ENCODE results near the gene PSG5. TPM values are rescaled to one million over a fixed set of nuclear protein-coding genes. Genes with fewer than 3 reads are reported as not detected.
"Not testable (repeated sequence)": the region's sequence is repeated elsewhere in the genome, so short reads cannot be mapped to it uniquely, and the experiment has no call there.

PSG5 gene
- 0.09 TPM in 1 of 2 replicates, not detected in the other for total RNA-seq

- DNase-seq = not testable (repeated sequence)
These were observed at the start of gene PSG5 for GRCh38 chr19:43186311-43186935. PSG5 (minus strand) TSS chr19:43186536; CDS start chr19:43186405, 131 bp downstream.

GRCh38 chr19:43235686-43236085 is 49.4 kb upstream of the PSG5 start:
- peak; percentile 19 for DNase-seq

GRCh38 chr19:43229315-43229714 is 43.0 kb upstream of the PSG5 start:
- DNase-seq = peak; percentile 41

- DNase-seq = peak; percentile 9
These were observed 42.4 kb upstream of the PSG5 start for GRCh38 chr19:43228730-43229129.

- not testable (repeated sequence) for DNase-seq
These were observed 40.6 kb upstream of the PSG5 start for GRCh38 chr19:43226986-43227385.

- no peak for DNase-seq
These were observed 38.5 kb upstream of the PSG5 start for GRCh38 chr19:43224855-43225253.

GRCh38 chr19:43224201-43224854 is 38.0 kb upstream of the PSG5 start:
- DNase-seq = peak; percentile 30

- not testable (repeated sequence) for DNase-seq
These were observed 35.6 kb upstream of the PSG5 start for GRCh38 chr19:43221891-43222290.

- DNase-seq = not testable (repeated sequence)
These were observed 32.8 kb upstream of the PSG5 start for GRCh38 chr19:43219136-43219535.

- not testable (repeated sequence) for DNase-seq
These were observed 29.5 kb upstream of the PSG5 start for GRCh38 chr19:43215881-43216280.

- no peak for DNase-seq
These were observed 21.7 kb upstream of the PSG5 start for GRCh38 chr19:43207991-43208390.

GRCh38 chr19:43207174-43207573 is 20.8 kb upstream of the PSG5 start:
- DNase-seq = peak; percentile 73

GRCh38 chr19:43205471-43206105 is 19.3 kb upstream of the PSG5 start, which contains the start of gene PSG4:
PSG4 (minus strand) TSS chr19:43205638; CDS start chr19:43205536, 102 bp downstream.
- DNase-seq = peak; percentile 52

GRCh38 chr19:43203611-43204010 is 17.3 kb upstream of the PSG5 start:
- DNase-seq = not testable (repeated sequence)

- DNase-seq = not testable (repeated sequence)
These were observed 15.6 kb upstream of the PSG5 start for GRCh38 chr19:43201891-43202290.

GRCh38 chr19:43201337-43201801 is 15.0 kb upstream of the PSG5 start:
- peak; percentile 61 for DNase-seq

- peak; percentile 45 for DNase-seq
These were observed 12.5 kb upstream of the PSG5 start for GRCh38 chr19:43198686-43199419.

GRCh38 chr19:43197666-43198397 is 11.5 kb upstream of the PSG5 start:
- DNase-seq = not testable (repeated sequence)

- DNase-seq = not testable (repeated sequence)
These were observed 8.1 kb upstream of the PSG5 start for GRCh38 chr19:43194397-43194796.

- DNase-seq = not testable (repeated sequence)
These were observed 6.2 kb upstream of the PSG5 start for GRCh38 chr19:43192381-43193155.

- DNase-seq = peak; percentile 28
These were observed 1.8 kb upstream of the PSG5 start for GRCh38 chr19:43188092-43188491.

All from dermis blood vessel endothelial cell (primary cell).